SK-N-SH (cell line): Measurements from ENCODE around the gene LYRM7. TPM values are rescaled to one million over a fixed set of nuclear protein-coding genes. Genes with fewer than 3 reads are reported as not detected.

ENCODE experiments used
- CTCF ChIA-PET: fragments of 300-600, 350-600 bp; formaldehyde crosslinking; extraction: SDS; loops from one replicate; lab custom pipeline; 2021; lab: Yijun Ruan, JAX
- POLR2A ChIA-PET: fragments of 350-600 bp; sonication (Branson Sonifier 250); formaldehyde crosslinking; extraction: SDS; loops from one replicate; lab custom pipeline; 2020; ENCODE audit warnings: antibody characterized with exemption, inconsistent platforms; lab: Yijun Ruan, JAX
- DNase-seq: peaks from one replicate; pipeline ENCODE4 v3.0.0; 2012
- H2AFZ ChIP-seq: fragments of 200-600 bp; sonication (generic); 2 replicates; pipeline ENCODE4 v1.8.1; 2016; ENCODE audit warnings: antibody characterized with exemption, mild to moderate bottlenecking, low read depth
- H3F3A ChIP-seq: fragments of 200-600 bp; sonication (generic); replicated peaks from 2 replicates; pipeline ENCODE3; 2016; ENCODE audit warnings: antibody characterized with exemption, mild to moderate bottlenecking; ENCODE audit not compliant: insufficient read depth
- H3K27ac ChIP-seq, 2 experiments: fragments of 200-500 bp in 1 of 2; fragments of 200-600 bp in 1 of 2; sonication (Bioruptor generic) in 1 of 2; sonication (generic), shearing (Covaris generic) in 1 of 2; 2 replicates each; pipeline versions ENCODE4 v1.5.1 to v1.6.1; 2014 to 2016; ENCODE audit warnings: low read depth in 2 of 2, inconsistent platforms in 1 of 2, low read length in 1 of 2, mild to moderate bottlenecking in 1 of 2, mixed read lengths in 1 of 2
- H3K27me3 ChIP-seq: fragments of 200-600 bp; sonication (generic), shearing (Covaris generic); 2 replicates; pipeline ENCODE4 v1.6.1; 2016; ENCODE audit warnings: mixed run types; ENCODE audit not compliant: insufficient read depth
- H3K36me3 ChIP-seq, 2 experiments: fragments of 200-500 bp in 1 of 2; fragments of 200-600 bp in 1 of 2; sonication (Bioruptor generic) in 1 of 2; sonication (generic) in 1 of 2; replicated peaks in 1 of 2; 2 replicates each; pipeline versions ENCODE3 to v1.5.1; 2014 to 2016; ENCODE audit warnings: low read length in 1 of 2, mild to moderate bottlenecking in 1 of 2; ENCODE audit not compliant: insufficient read depth in 2 of 2, control insufficient read depth in 1 of 2
- H3K4me1 ChIP-seq, 2 experiments: fragments of 200-500 bp in 1 of 2; fragments of 200-600 bp in 1 of 2; sonication (Bioruptor generic) in 1 of 2; sonication (generic), shearing (Covaris generic) in 1 of 2; 2 replicates each; pipeline versions ENCODE4 v1.5.1 to v1.6.1; 2014 to 2016; ENCODE audit warnings: low read depth in 1 of 2, low read length in 1 of 2, mixed run types in 1 of 2; ENCODE audit not compliant: insufficient read depth in 2 of 2, control insufficient read depth in 1 of 2
- H3K4me2 ChIP-seq: fragments of 200-600 bp; sonication (generic), shearing (Covaris generic); 2 replicates; pipeline ENCODE4 v1.6.1; 2017; ENCODE audit warnings: mixed run types
- H3K4me3 ChIP-seq, 2 experiments: fragments of 200-500 bp in 1 of 2; fragments of 200-600 bp in 1 of 2; sonication (Bioruptor generic) in 1 of 2; sonication (generic), shearing (Covaris generic) in 1 of 2; 2 replicates each; pipeline versions ENCODE4 v1.5.1 to v1.8.1; 2014 to 2016; ENCODE audit warnings: low read depth in 2 of 2, inconsistent platforms in 1 of 2, low read length in 1 of 2, mild to moderate bottlenecking in 1 of 2, mixed read lengths in 1 of 2, moderate library complexity in 1 of 2
- H3K79me2 ChIP-seq: fragments of 200-600 bp; sonication (generic); 2 replicates; pipeline ENCODE4 v1.8.1; 2017; ENCODE audit warnings: mild to moderate bottlenecking; ENCODE audit not compliant: insufficient read depth
- H3K9ac ChIP-seq: fragments of 200-600 bp; sonication (generic); 2 replicates; pipeline ENCODE4 v1.6.1; 2017; ENCODE audit warnings: mixed run types
- H3K9me2 ChIP-seq: fragments of 200-600 bp; sonication (generic); 2 replicates; pipeline ENCODE4 v1.6.1; 2017; ENCODE audit warnings: mixed run types
- H3K9me3 ChIP-seq: fragments of 200-600 bp; sonication (generic); 2 replicates; pipeline ENCODE4 v1.6.1; 2017; ENCODE audit warnings: mixed run types, mild to moderate bottlenecking, moderate library complexity
- H4K20me1 ChIP-seq: fragments of 200-600 bp; sonication (generic); 2 replicates; pipeline ENCODE4 v1.6.1; 2017; ENCODE audit warnings: mild to moderate bottlenecking, mixed run types; ENCODE audit not compliant: insufficient read depth
- CHD2 ChIP-seq: fragments of 150-350 bp; IDR thresholded peaks from 2 replicates; pipeline ENCODE4 v1.6.1; 2018; ENCODE audit warnings: low read length; ENCODE audit not compliant: partially characterized antibody
- FOSL2 ChIP-seq: IDR thresholded peaks from 2 replicates; pipeline ENCODE4 v1.4.0; 2012; ENCODE audit warnings: low read depth, mild to moderate bottlenecking, moderate library complexity, borderline replicate concordance
- FOXJ3 ChIP-seq: sonication (generic); formaldehyde crosslinking; IDR thresholded peaks from 2 replicates; pipeline ENCODE4 v1.5.1; 2020; ENCODE audit warnings: mild to moderate bottlenecking, missing genetic modification reagents
- GATA2 ChIP-seq: sonication (generic); formaldehyde crosslinking; IDR thresholded peaks from 2 replicates; pipeline ENCODE4 v1.5.0; 2020; ENCODE audit warnings: mild to moderate bottlenecking, missing genetic modification reagents
- MXI1 ChIP-seq: IDR thresholded peaks from 2 replicates; pipeline ENCODE4 v1.6.1; 2012; ENCODE audit warnings: mild to moderate bottlenecking, low read depth, low read length, improper control_type of control experiment
- NRF1 ChIP-seq: IDR thresholded peaks from 2 replicates; pipeline ENCODE4 v1.6.1; 2012; ENCODE audit warnings: low read depth, mild to moderate bottlenecking, low read length
- RCOR1 ChIP-seq: fragments of 150-350 bp; IDR thresholded peaks from 2 replicates; pipeline ENCODE4 v1.6.1; 2017; ENCODE audit warnings: antibody characterized with exemption, low read length
- REST ChIP-seq: IDR thresholded peaks from 2 replicates; pipeline ENCODE4 v1.6.1; 2012; ENCODE audit warnings: mild to moderate bottlenecking, low read depth, low read length, moderate library complexity
- RXRA ChIP-seq: IDR thresholded peaks from 2 replicates; pipeline ENCODE4 v1.4.0; 2012; ENCODE audit warnings: low read depth, mild to moderate bottlenecking, borderline replicate concordance
- SIN3A ChIP-seq: IDR thresholded peaks from 2 replicates; pipeline ENCODE4 v1.6.1; 2012; ENCODE audit warnings: low read depth, mild to moderate bottlenecking, low read length, moderate library complexity, borderline replicate concordance
- SMC3 ChIP-seq: IDR thresholded peaks from 2 replicates; pipeline ENCODE4 v1.6.1; 2012; ENCODE audit warnings: low read depth, low read length, improper control_type of control experiment
- TAF1 ChIP-seq: IDR thresholded peaks from 2 replicates; pipeline ENCODE4 v1.6.1; 2012; ENCODE audit warnings: low read depth, mild to moderate bottlenecking, low read length, moderate library complexity, borderline replicate concordance
- YY1 ChIP-seq: IDR thresholded peaks from 2 replicates; pipeline ENCODE4 v1.4.0; 2012; ENCODE audit warnings: low read depth, mild to moderate bottlenecking
- WGBS: methylation state at CpG from one replicate; pipeline ENCODE4 v1.1.6; 2017; ENCODE audit warnings: low lambda C conversion rate; 5-methylcytosine and 5-hydroxymethylcytosine counted together
- polyA plus RNA-seq, 3 experiments: library from polyadenylated mRNA; depleted of rRNA; stranded (reverse); fragments of >200 nt; gene quantifications; 2 replicates each; pipeline ENCODE4 v1.2.3, GENCODE V29; 2012

LYRM7 gene
- polyA plus RNA-seq, 1 of the 3 experiments (the other 2 are of a cell fraction) = 1.4 TPM

GRCh38 chr5:131206772-131207171, 36.0 kb downstream of the LYRM7 start:
- H3K36me3 ChIP-seq = peaks cover 0 to 3% of the 10 kb centered on the region in 2 experiments
- CTCF ChIA-PET = interaction anchor here (1.0 kb wide), 1 partner anchor 23 kb away, joined by 3 read pairs; no protein-coding TSS in a partner anchor
- no peak overlapping the region for H3K27ac ChIP-seq
- no peak overlapping the region for H2AFZ ChIP-seq
- no peaks in the 10 kb centered on the region for H3K27me3 ChIP-seq
- no peaks in the 10 kb centered on the region for H3K79me2 ChIP-seq
- no peak overlapping the region for H3K4me3 ChIP-seq
- H4K20me1 ChIP-seq = no peaks in the 10 kb centered on the region
- DNase-seq = no peak
- H3K4me2 ChIP-seq = no peak overlapping the region
- no peaks in the 10 kb centered on the region for H3F3A ChIP-seq
- H3K9ac ChIP-seq = no peak overlapping the region
- TF ChIP-seq SMC3 (no peak), MXI1 (no peak), TAF1 (no peak)
- TF ChIP-seq, all 33 proteins: peak for 0
- WGBS = 31% methylated on average over 1 of the region's 1 CpG
- no peaks in the 10 kb centered on the region for H3K9me2 ChIP-seq
- no peaks in the 10 kb centered on the region for H3K4me1 ChIP-seq
- POLR2A ChIA-PET = no interaction called here
- H3K9me3 ChIP-seq = no peaks in the 10 kb centered on the region

- no peaks in the 10 kb centered on the region for H3F3A ChIP-seq
- POLR2A ChIA-PET = interaction anchor here (0.5 kb wide), 1 partner anchor 24 kb away, joined by 3 read pairs; no protein-coding TSS in a partner anchor
- H3K27ac ChIP-seq = no peak overlapping the region
- no peak overlapping the region for H2AFZ ChIP-seq
- no peaks in the 10 kb centered on the region for H3K9me2 ChIP-seq
- no peak overlapping the region for H3K4me2 ChIP-seq
- WGBS = 100% methylated on average over 1 of the region's 1 CpG
- H3K79me2 ChIP-seq = no peaks in the 10 kb centered on the region
- H3K27me3 ChIP-seq = no peaks in the 10 kb centered on the region
- no peak overlapping the region for H3K4me3 ChIP-seq
- DNase-seq = no peak
- no peaks in the 10 kb centered on the region for H4K20me1 ChIP-seq
- H3K9ac ChIP-seq = no peak overlapping the region
- TF ChIP-seq FOSL2 = no peak
- TF ChIP-seq CHD2 = no peak
- TF ChIP-seq TAF1 = no peak
- no peak for TF ChIP-seq GATA2 (CRISPR knock-in tag)
- TF ChIP-seq SIN3A = no peak
- CTCF ChIA-PET = interaction anchor here (1.0 kb wide), 1 partner anchor 10 kb away, joined by 3 read pairs; no protein-coding TSS in a partner anchor
- H3K36me3 ChIP-seq = no peaks in the 10 kb centered on the region
- no peaks in the 10 kb centered on the region for H3K9me3 ChIP-seq
- no peaks in the 10 kb centered on the region for H3K4me1 ChIP-seq
Observed at GRCh38 chr5:131209175-131209505, 38.4 kb downstream of the LYRM7 start.

- no peak overlapping the region for H3K4me2 ChIP-seq
- H3K27ac ChIP-seq = no peak overlapping the region
- no peaks in the 10 kb centered on the region for H3K9me3 ChIP-seq
- no peaks in the 10 kb centered on the region for H3F3A ChIP-seq
- TF ChIP-seq YY1 (no peak), RCOR1 (no peak), REST (no peak), FOXJ3 (CRISPR knock-in tag) (no peak), RXRA (no peak), SIN3A (no peak), NRF1 (no peak)
- TF ChIP-seq, all 33 proteins: peak for 0
- ChIA-PET CTCF (interaction anchor here (1.0 kb wide), 1 partner anchor 10 kb away, joined by 3 read pairs; no protein-coding TSS in a partner anchor), POLR2A (interaction anchor here (0.5 kb wide), 1 partner anchor 24 kb away, joined by 3 read pairs; no protein-coding TSS in a partner anchor)
- no peak for DNase-seq
- H3K27me3 ChIP-seq = no peaks in the 10 kb centered on the region
- peaks cover 0 to 2% of the 10 kb centered on the region in 2 experiments; a peak in 1 of 4 replicates for H3K4me1 ChIP-seq
- no peaks in the 10 kb centered on the region for H4K20me1 ChIP-seq
- no peaks in the 10 kb centered on the region for H3K9me2 ChIP-seq
- no peaks in the 10 kb centered on the region for H3K36me3 ChIP-seq
- H3K79me2 ChIP-seq = no peaks in the 10 kb centered on the region
- 75% methylated on average over 6 of the region's 6 CpGs for WGBS
- H3K9ac ChIP-seq = no peak overlapping the region
- no peak overlapping the region for H2AFZ ChIP-seq
- no peak overlapping the region for H3K4me3 ChIP-seq
Observed at GRCh38 chr5:131209506-131210150, 38.9 kb downstream of the LYRM7 start.
